HCT116 (cell line): ENCODE measurements around the gene GM2A.

Experiments used
- ELF1 ChIP-seq: IDR thresholded peaks from 2 replicates; pipeline ENCODE4 v1.6.1; 2012; ENCODE audit warnings: low read depth, borderline replicate concordance
- EZH2 ChIP-seq: fragments of 200-600 bp; sonication (generic); IDR thresholded peaks from 2 replicates; pipeline ENCODE4 v1.6.1; 2017; ENCODE audit warnings: antibody characterized with exemption, mixed run types
- POLR2A ChIP-seq: IDR thresholded peaks from 2 replicates; pipeline ENCODE4 v1.7.0; 2011; ENCODE audit warnings: borderline replicate concordance; ENCODE audit not compliant: insufficient read depth, insufficient read length; ENCODE audit errors: extremely low read depth
- RAD21 ChIP-seq: IDR thresholded peaks from 2 replicates; pipeline ENCODE4 v1.6.1; 2012; ENCODE audit warnings: low read depth, mild to moderate bottlenecking
- SIN3A ChIP-seq: IDR thresholded peaks from 2 replicates; pipeline ENCODE4 v1.6.1; 2012; ENCODE audit warnings: low read depth
- TCF7L2 ChIP-seq: IDR thresholded peaks from 2 replicates; pipeline ENCODE4 v1.7.0; 2011; ENCODE audit warnings: borderline replicate concordance, inconsistent platforms; ENCODE audit not compliant: insufficient read depth, insufficient read length; ENCODE audit errors: extremely low read depth
- TF ChIP-seq, protein P1 (sequence below), 3 experiments: fragments of 200-600 bp in 1 of 3; sonication (generic) in 1 of 3; IDR thresholded peaks in 2 of 3; conservative IDR thresholded peaks in 1 of 3; 2 replicates each; pipeline ENCODE4 v1.5.1; 2012 to 2017; ENCODE audit warnings: low read depth in 2 of 3, low read length in 2 of 3, antibody characterized with exemption in 1 of 3, borderline replicate concordance in 1 of 3, control low read depth in 1 of 3, mild to moderate bottlenecking in 1 of 3, mixed read lengths in 1 of 3, mixed run types in 1 of 3, moderate library complexity in 1 of 3; ENCODE audit not compliant: insufficient read depth in 1 of 3
- TF ChIP-seq, protein P2 (sequence below): IDR thresholded peaks from 2 replicates; pipeline ENCODE4 v1.6.1; 2012; ENCODE audit warnings: low read depth

DNA sequence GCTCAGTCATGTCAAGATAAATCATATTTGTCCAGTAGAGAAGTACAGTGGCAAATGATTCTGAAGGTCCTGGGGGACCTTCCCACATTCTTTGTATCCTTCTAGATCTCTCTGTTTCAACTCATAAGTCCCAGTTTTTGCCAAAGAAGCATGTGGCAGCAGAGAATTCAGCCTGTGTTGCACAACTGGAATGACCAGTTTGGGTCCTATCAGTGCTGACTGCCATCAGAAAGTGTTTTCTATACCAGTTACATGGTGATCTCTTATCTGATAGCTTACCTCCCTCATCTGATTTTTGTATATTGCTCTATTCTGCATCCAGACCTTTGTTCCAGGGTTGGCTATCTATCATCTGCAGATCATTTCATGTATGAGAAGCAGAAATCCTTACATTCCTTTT, 21.7 kb downstream of the GM2A start:
- TF ChIP-seq, protein P1, sequence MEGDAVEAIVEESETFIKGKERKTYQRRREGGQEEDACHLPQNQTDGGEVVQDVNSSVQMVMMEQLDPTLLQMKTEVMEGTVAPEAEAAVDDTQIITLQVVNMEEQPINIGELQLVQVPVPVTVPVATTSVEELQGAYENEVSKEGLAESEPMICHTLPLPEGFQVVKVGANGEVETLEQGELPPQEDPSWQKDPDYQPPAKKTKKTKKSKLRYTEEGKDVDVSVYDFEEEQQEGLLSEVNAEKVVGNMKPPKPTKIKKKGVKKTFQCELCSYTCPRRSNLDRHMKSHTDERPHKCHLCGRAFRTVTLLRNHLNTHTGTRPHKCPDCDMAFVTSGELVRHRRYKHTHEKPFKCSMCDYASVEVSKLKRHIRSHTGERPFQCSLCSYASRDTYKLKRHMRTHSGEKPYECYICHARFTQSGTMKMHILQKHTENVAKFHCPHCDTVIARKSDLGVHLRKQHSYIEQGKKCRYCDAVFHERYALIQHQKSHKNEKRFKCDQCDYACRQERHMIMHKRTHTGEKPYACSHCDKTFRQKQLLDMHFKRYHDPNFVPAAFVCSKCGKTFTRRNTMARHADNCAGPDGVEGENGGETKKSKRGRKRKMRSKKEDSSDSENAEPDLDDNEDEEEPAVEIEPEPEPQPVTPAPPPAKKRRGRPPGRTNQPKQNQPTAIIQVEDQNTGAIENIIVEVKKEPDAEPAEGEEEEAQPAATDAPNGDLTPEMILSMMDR (IDR thresholded peaks at IDR 0.05 in 2 of 3, conservative IDR thresholded peaks at IDR 0.05 in 1 of 3; ENCODE audit: borderline replicate concordance in 1 of 3, insufficient read depth in 1 of 3, low read depth in 2 of 3, low read length in 2 of 3): no peak
- TF ChIP-seq RAD21: no peak
- TF ChIP-seq SIN3A: no peak
- TF ChIP-seq POLR2A: no peak
- TF ChIP-seq EZH2: no peak
- TF ChIP-seq, protein P2, sequence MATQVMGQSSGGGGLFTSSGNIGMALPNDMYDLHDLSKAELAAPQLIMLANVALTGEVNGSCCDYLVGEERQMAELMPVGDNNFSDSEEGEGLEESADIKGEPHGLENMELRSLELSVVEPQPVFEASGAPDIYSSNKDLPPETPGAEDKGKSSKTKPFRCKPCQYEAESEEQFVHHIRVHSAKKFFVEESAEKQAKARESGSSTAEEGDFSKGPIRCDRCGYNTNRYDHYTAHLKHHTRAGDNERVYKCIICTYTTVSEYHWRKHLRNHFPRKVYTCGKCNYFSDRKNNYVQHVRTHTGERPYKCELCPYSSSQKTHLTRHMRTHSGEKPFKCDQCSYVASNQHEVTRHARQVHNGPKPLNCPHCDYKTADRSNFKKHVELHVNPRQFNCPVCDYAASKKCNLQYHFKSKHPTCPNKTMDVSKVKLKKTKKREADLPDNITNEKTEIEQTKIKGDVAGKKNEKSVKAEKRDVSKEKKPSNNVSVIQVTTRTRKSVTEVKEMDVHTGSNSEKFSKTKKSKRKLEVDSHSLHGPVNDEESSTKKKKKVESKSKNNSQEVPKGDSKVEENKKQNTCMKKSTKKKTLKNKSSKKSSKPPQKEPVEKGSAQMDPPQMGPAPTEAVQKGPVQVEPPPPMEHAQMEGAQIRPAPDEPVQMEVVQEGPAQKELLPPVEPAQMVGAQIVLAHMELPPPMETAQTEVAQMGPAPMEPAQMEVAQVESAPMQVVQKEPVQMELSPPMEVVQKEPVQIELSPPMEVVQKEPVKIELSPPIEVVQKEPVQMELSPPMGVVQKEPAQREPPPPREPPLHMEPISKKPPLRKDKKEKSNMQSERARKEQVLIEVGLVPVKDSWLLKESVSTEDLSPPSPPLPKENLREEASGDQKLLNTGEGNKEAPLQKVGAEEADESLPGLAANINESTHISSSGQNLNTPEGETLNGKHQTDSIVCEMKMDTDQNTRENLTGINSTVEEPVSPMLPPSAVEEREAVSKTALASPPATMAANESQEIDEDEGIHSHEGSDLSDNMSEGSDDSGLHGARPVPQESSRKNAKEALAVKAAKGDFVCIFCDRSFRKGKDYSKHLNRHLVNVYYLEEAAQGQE: no peak
- no peak for TF ChIP-seq ELF1
- no peak for TF ChIP-seq TCF7L2
